ENCODE data around the gene DHODH. TPM values are rescaled to one million over a fixed set of nuclear protein-coding genes. Genes with fewer than 3 reads are reported as not detected.

DHODH gene
- total and polyA plus RNA-seq, 10 of the 15 experiments (the other 5 are each of a cell fraction or from before 2014, with no cell fraction given): 3.4 to 23.3 (median 13.2) TPM

DNA sequence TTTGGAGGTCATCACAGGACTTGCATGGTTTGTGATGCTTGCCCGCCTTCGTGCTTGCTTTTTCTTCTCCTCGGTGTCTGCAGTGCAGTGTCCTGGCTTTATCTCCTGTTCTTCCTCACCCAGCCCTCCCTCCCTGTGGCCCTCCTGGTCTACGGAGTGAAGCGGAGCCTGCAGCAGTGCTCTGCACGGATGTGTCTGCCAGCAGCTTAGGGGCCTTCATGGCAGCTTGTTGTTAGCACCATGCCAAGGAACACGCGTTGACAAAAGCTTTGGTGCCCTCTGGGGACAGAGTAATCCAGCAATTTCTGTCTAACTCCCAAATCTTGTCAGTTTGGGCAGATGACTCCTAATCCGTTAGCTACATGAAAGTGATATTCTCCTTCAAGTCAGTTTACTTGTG, 9.9 kb downstream of the DHODH start:
- Histone ChIP-seq H4K20me1 (ENCODE audit: control insufficient read depth, insufficient read depth) (no peaks in the 10 kb centered on the region), H3K4me1 (ENCODE audit: control insufficient read depth, insufficient read depth, low read length) (0 out of 2 replicates have a peak, but pooled peaks cover 4% of the 10 kb centered on the region), H3K79me2 (ENCODE audit: control insufficient read depth, insufficient read depth, low read length) (no peaks in the 10 kb centered on the region), H3K36me3 (ENCODE audit: control insufficient read depth in 2 of 2, insufficient read depth in 2 of 2, low read length in 1 of 2) (peaks cover 2 to 13% of the 10 kb centered on the region in 2 experiments), H3K4me3 (no peak overlapping the region), H3K9ac (ENCODE audit: control insufficient read depth, insufficient read depth, low read length) (no peak overlapping the region), H3K9me3 (replicated peaks; ENCODE audit: control insufficient read depth, insufficient read depth, low read length) (no peaks in the 10 kb centered on the region), H3K4me2 (ENCODE audit: control insufficient read depth, insufficient read depth) (no peak overlapping the region), H3K27me3 (replicated peaks in 1 of 2; ENCODE audit: control insufficient read depth in 2 of 2, insufficient read depth in 2 of 2, low read length in 1 of 2) (no peaks in the 10 kb centered on the region), H3K27ac (ENCODE audit: control insufficient read depth, insufficient read depth) (no peak overlapping the region), H2AFZ (ENCODE audit: control insufficient read depth, low read depth, low read length) (no peak overlapping the region)
- DNase-seq (ENCODE audit: low read depth, low spot score): no peak
- ATAC-seq: no peak
- 95% methylated on average over 8 of the region's 9 CpGs for WGBS (ENCODE audit: insufficient coverage, insufficient replicate concordance, low lambda C conversion rate, missing lambda C conversion rate)
- ChIA-PET SMC1A (ENCODE audit: uncharacterized antibody, unreplicated experiment) (interaction anchor here (0.5 kb wide), 1 partner anchor 273 kb away, joined by 3 read pairs; no protein-coding TSS in a partner anchor), CTCF (interaction anchor here (1.1 to 1.4 kb wide), 2 partner anchors 8 to 13 kb away, joined by 3 read pairs; no protein-coding TSS in a partner anchor), POLR2A (no interaction called here), RAD21 (ENCODE audit: unreplicated experiment) (no interaction called here)
- in situ Hi-C loops (cut with MboI): no loop called here
- TF ChIP-seq ZNF384 (IDR thresholded peaks at IDR 0.05; ENCODE audit: borderline replicate concordance, low read depth, low read length) (no peak), FOXM1 (IDR thresholded peaks at IDR 0.05; ENCODE audit: low read depth, low read length) (no peak), KAT2A (conservative IDR thresholded peaks at IDR 0.05; ENCODE audit: control insufficient read depth, low read depth, low read length) (no peak), JUNB (IDR thresholded peaks at IDR 0.05) (no peak), CREM (IDR thresholded peaks at IDR 0.05; ENCODE audit: low read depth) (no peak), MYB (IDR thresholded peaks at IDR 0.05; ENCODE audit: borderline replicate concordance, low read depth, low read length) (no peak), BACH1 (IDR thresholded peaks at IDR 0.05; ENCODE audit: borderline replicate concordance) (no peak), STAT1 (conservative IDR thresholded peaks at IDR 0.05) (no peak), MYC (IDR thresholded peaks at IDR 0.05; ENCODE audit: insufficient read depth, insufficient read length, insufficient replicate concordance, low read length, severe bottlenecking) (no peak), RAD21 (IDR thresholded peaks at IDR 0.05; ENCODE audit: insufficient read depth, low read depth, low read length) (no peak), IRF4 (IDR thresholded peaks at IDR 0.05; ENCODE audit: low read depth, low read length) (no peak), SREBF1 (IDR thresholded peaks at IDR 0.05; ENCODE audit: low read length) (no peak), TAF1 (IDR thresholded peaks at IDR 0.05; ENCODE audit: borderline replicate concordance, low read depth, low read length) (no peak), STAT3 (IDR thresholded peaks at IDR 0.05; ENCODE audit: low read depth, low read length) (no peak), MTA3 (IDR thresholded peaks at IDR 0.05; ENCODE audit: borderline replicate concordance, low read length) (no peak), ESRRA (IDR thresholded peaks at IDR 0.05; ENCODE audit: low read length) (no peak), SUPT20H (IDR thresholded peaks at IDR 0.05; ENCODE audit: borderline replicate concordance, control insufficient read depth, low read depth, low read length) (no peak)
- TF ChIP-seq, protein P1, sequence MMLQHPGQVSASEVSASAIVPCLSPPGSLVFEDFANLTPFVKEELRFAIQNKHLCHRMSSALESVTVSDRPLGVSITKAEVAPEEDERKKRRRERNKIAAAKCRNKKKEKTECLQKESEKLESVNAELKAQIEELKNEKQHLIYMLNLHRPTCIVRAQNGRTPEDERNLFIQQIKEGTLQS (IDR thresholded peaks at IDR 0.05; ENCODE audit: borderline replicate concordance, extremely low read depth, low read depth, low read length): no peak
- TF ChIP-seq, protein P2, sequence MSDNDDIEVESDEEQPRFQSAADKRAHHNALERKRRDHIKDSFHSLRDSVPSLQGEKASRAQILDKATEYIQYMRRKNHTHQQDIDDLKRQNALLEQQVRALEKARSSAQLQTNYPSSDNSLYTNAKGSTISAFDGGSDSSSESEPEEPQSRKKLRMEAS (IDR thresholded peaks at IDR 0.05; ENCODE audit: low read depth, low read length): no peak
- TF ChIP-seq, protein P3, sequence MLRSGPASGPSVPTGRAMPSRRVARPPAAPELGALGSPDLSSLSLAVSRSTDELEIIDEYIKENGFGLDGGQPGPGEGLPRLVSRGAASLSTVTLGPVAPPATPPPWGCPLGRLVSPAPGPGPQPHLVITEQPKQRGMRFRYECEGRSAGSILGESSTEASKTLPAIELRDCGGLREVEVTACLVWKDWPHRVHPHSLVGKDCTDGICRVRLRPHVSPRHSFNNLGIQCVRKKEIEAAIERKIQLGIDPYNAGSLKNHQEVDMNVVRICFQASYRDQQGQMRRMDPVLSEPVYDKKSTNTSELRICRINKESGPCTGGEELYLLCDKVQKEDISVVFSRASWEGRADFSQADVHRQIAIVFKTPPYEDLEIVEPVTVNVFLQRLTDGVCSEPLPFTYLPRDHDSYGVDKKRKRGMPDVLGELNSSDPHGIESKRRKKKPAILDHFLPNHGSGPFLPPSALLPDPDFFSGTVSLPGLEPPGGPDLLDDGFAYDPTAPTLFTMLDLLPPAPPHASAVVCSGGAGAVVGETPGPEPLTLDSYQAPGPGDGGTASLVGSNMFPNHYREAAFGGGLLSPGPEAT (IDR thresholded peaks at IDR 0.05; ENCODE audit: low read depth): no peak
- no peak for FAIRE-seq
- intact Hi-C loops (cut with micrococcal nuclease; ENCODE audit: unreplicated experiment): no loop called here
- BruUV-seq (replicated peaks): no TSS peak

Measured in GM12878 (cell line).